Testis (tissue), 3 donors: Measurements from ENCODE around the gene KIAA1958. TPM values are rescaled to one million over a fixed set of nuclear protein-coding genes. Genes with fewer than 3 reads are reported as not detected.

ENCODE experiments used
- DNase-seq: peaks from one replicate; pipeline ENCODE4 v3.0.0-alpha.2; 2019
- H3K27ac ChIP-seq, 2 donors: fragments of 200-600 bp; sonication (generic); one replicate each; pipeline ENCODE4 v1.5.1; 2019
- H3K27me3 ChIP-seq: fragments of 200-600 bp; sonication (generic); one replicate; pipeline ENCODE4 v1.5.1; 2019
- H3K36me3 ChIP-seq: fragments of 200-600 bp; sonication (generic); one replicate; pipeline ENCODE4 v1.5.1; 2017; ENCODE audit warnings: low read depth; ENCODE audit errors: missing control alignments
- H3K4me1 ChIP-seq: fragments of 200-600 bp; sonication (generic); one replicate; pipeline ENCODE4 v1.5.1; 2019
- H3K4me3 ChIP-seq, 2 donors: fragments of 200-600 bp; sonication (generic); one replicate each; pipeline ENCODE4 v1.5.1; 2017 to 2019
- H3K9me3 ChIP-seq: fragments of 200-600 bp; sonication (generic); one replicate; pipeline ENCODE4 v1.5.1; 2017
- POLR2A ChIP-seq: fragments of 450-650 bp; IDR thresholded peaks from one replicate; pipeline ENCODE4 v1.6.1; 2017; ENCODE audit warnings: antibody characterized with exemption, mild to moderate bottlenecking, moderate library complexity
- WGBS, 2 donors: methylation state at CpG; one replicate each; pipeline ENCODE4 v1.1.5; 2018; 5-methylcytosine and 5-hydroxymethylcytosine counted together
- intact Hi-C: fragments of 100-400 bp; cut with DNase I; formaldehyde crosslinking; loops from one replicate; pipeline ENCODE4 v1.15.1; 2023; ENCODE audit warnings: low total_unique reads
- polyA plus RNA-seq: library from polyadenylated mRNA; stranded (reverse); fragments of 350-450 nt; fragmentation: Illumina TruSeq; extraction: RNeasy Lipid Tissue Mini Kit (QIAGEN cat#74804); gene quantifications from one replicate; pipeline ENCODE4 v1.2.3, GENCODE V29; 2014; ENCODE audit warnings: low read depth, low replicate concordance; ENCODE audit not compliant: insufficient read depth
- total RNA-seq, 2 donors: library from RNA; depleted of rRNA; stranded (reverse); fragments of >200 nt; gene quantifications; one replicate each; pipeline ENCODE4 v1.2.3, GENCODE V29; 2016
- TF ChIP-seq, protein P1 (sequence below), 3 experiments: fragments of 450-650 bp in 2 of 3; fragments of 200-600 bp in 1 of 3; sonication (generic) in 1 of 3; IDR thresholded peaks; one replicate each; pipeline ENCODE4 v1.5.1; 2016 to 2019; ENCODE audit warnings: antibody characterized with exemption in 3 of 3, mild to moderate bottlenecking in 2 of 3, moderate library complexity in 1 of 3

KIAA1958 gene
- total and polyA plus RNA-seq, 3 donors from 2014 or later: 14.5 to 74.8 (median 66.5) TPM

DNA sequence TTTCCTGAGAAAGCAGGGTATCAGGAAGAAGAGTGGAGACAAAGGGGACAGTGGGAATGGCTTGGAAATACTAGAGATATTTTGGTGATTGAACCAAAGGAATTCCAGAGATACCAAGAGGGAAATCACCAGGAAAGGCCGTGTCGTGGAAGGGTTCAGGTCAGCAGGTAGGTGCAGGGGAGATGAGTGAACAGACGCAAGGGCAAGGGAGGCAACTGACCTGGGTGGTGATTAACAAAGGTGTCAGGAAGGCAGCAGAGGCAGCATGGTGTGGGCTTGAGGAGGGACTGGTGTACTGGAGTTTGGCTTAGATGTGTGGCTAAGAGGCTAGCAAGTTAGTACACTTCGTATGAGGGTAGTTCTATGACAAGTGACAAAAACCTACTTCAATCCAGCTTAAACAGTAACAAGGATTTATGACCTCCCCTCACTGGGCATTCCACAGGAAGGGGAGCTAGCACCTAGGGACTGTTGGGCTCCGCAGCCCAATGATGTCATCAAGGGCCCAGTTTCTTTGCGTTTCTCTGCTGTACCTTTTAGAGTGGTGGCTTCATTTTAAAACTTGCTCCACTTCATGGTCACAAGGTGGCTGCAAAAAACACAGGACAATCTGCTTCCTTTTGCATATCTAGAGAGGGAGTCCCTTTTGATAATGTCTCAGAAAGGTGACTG is 194.2 kb downstream of the KIAA1958 start:
- Histone ChIP-seq H3K36me3 (no peaks in the 10 kb centered on the region), H3K4me3 (no peak overlapping the region), H3K9me3 (no peaks in the 10 kb centered on the region), H3K27ac (no peak overlapping the region), H3K27me3 (no peaks in the 10 kb centered on the region), H3K4me1 (no peaks in the 10 kb centered on the region)
- no peak for DNase-seq
- intact Hi-C loops: no loop called here
- no peak for TF ChIP-seq POLR2A
- TF ChIP-seq, protein P1, sequence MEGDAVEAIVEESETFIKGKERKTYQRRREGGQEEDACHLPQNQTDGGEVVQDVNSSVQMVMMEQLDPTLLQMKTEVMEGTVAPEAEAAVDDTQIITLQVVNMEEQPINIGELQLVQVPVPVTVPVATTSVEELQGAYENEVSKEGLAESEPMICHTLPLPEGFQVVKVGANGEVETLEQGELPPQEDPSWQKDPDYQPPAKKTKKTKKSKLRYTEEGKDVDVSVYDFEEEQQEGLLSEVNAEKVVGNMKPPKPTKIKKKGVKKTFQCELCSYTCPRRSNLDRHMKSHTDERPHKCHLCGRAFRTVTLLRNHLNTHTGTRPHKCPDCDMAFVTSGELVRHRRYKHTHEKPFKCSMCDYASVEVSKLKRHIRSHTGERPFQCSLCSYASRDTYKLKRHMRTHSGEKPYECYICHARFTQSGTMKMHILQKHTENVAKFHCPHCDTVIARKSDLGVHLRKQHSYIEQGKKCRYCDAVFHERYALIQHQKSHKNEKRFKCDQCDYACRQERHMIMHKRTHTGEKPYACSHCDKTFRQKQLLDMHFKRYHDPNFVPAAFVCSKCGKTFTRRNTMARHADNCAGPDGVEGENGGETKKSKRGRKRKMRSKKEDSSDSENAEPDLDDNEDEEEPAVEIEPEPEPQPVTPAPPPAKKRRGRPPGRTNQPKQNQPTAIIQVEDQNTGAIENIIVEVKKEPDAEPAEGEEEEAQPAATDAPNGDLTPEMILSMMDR (IDR thresholded peaks at IDR 0.05): no peak
- WGBS, 2 donors: 74 to 85% methylated on average over 6 of the region's 6 CpGs

- Histone ChIP-seq H3K4me1 (no peaks in the 10 kb centered on the region), H3K27ac (no peak overlapping the region), H3K4me3 (no peak overlapping the region), H3K27me3 (no peaks in the 10 kb centered on the region), H3K36me3 (no peaks in the 10 kb centered on the region), H3K9me3 (no peaks in the 10 kb centered on the region)
- 85 to 86% methylated on average over 6 of the region's 6 CpGs for WGBS, 2 donors
- intact Hi-C loops: no loop called here
- DNase-seq: no peak
- TF ChIP-seq POLR2A: no peak
- TF ChIP-seq, protein P1 (IDR thresholded peaks at IDR 0.05): no peak
Measured at GRCh38 chr9:112689161-112689740, 202.6 kb downstream of the KIAA1958 start.

- WGBS, 2 donors: 77 to 78% methylated on average over 4 of the region's 4 CpGs
- H3K27me3 ChIP-seq: no peaks in the 10 kb centered on the region
- intact Hi-C loops: no loop called here
- no peaks in the 10 kb centered on the region for H3K9me3 ChIP-seq
- DNase-seq: no peak
- H3K27ac ChIP-seq: no peak overlapping the region
- no peak for TF ChIP-seq POLR2A
- TF ChIP-seq, protein P1 (IDR thresholded peaks at IDR 0.05): no peak
- no peak overlapping the region for H3K4me3 ChIP-seq
- no peaks in the 10 kb centered on the region for H3K4me1 ChIP-seq
- no peaks in the 10 kb centered on the region for H3K36me3 ChIP-seq
Measured at GRCh38 chr9:112694706-112695555, 208.3 kb downstream of the KIAA1958 start.

GRCh38 chr9:112696461-112696860 is 209.8 kb downstream of the KIAA1958 start:
- intact Hi-C loops: no loop called here
- Histone ChIP-seq H3K4me1 (no peaks in the 10 kb centered on the region), H3K27ac (no peak overlapping the region), H3K27me3 (no peaks in the 10 kb centered on the region), H3K9me3 (no peaks in the 10 kb centered on the region), H3K36me3 (no peaks in the 10 kb centered on the region), H3K4me3 (no peak overlapping the region)
- TF ChIP-seq, protein P1 (IDR thresholded peaks at IDR 0.05): no peak
- TF ChIP-seq POLR2A: no peak
- DNase-seq: no peak
- 95 to 99% methylated on average over 5 of the region's 5 CpGs for WGBS, 2 donors
